NCI-H774 (cell line): ENCODE results near the gene CPEB2.

Experiments used
- DNase-seq: peaks from one replicate; lab custom pipeline; 2025; lab: John Stamatoyannopoulos, UW

CPEB2 gene

DNA sequence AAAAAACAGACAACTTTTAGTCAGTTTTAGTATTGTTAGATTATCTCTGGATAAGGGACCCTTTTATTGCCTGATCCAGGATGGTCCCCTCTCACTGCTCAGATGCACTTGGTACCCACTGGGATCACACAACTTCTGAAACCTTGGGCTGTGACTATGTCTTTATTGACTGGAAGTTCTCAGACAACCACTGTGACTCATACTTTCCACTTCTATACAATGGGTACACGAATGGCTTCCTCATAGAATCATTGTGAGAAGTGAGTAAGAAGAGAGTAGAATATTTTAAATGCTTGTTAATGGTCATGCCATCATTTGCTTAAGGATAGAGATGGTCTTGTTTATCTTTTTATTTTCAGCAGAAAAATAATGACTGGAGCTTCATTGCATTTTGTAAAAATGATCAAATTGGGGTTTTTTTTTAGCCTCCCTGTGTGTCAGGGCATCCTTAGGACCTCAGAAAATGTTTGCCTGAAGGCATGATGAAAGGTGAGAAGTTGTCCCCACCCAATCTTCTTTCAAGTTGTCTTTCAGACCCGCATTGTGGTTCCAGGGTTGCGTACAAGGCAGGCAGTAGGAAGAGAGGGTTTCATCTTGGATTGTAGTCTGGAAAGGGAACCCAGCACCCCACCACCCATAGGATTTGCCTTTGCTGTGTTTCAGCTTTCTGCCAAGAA, 115.1 kb downstream of the CPEB2 start:
- DNase-seq: no peak

DNA sequence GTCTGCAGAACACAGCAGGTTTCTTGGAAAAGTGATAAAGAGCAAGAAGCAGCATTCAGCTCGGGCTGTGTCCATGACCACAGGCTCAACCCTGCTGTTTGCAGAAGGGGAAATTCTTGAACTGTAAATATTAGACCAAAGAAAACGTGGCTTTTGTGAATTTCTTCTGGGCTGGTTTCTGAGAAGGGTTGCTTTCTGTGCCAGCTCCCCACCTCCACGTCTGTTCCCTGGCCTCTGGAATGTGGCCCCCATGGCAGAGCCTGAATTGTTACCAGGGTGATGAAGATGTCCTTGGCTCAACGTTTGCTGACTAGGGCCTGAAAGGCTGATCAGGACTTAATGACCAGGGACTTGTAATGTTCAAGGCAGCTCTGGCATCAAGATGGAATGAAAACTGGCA, 116.0 kb downstream of the CPEB2 start:
- no peak for DNase-seq
